ENCODE measurements around the gene HNRNPH3.

HNRNPH3 gene

GRCh38 chr10:68340358-68341080, 8.7 kb downstream of the HNRNPH3 start:
- no peak for TF ChIP-seq CTCF (IDR thresholded peaks at IDR 0.05; ENCODE audit: low read depth, low read length, missing control alignments)
- in situ Hi-C loops (cut with HindIII; ENCODE audit: low sequenced_read_pairs): no loop called here
- no peak for DNase-seq (ENCODE audit: low read depth)
- no peak overlapping the region for H3K4me3 ChIP-seq (ENCODE audit: low read depth, low read length)

GRCh38 chr10:68342909-68343516, 11.1 kb downstream of the HNRNPH3 start:
- no peak for DNase-seq (ENCODE audit: low read depth)
- no peak overlapping the region for H3K4me3 ChIP-seq (ENCODE audit: low read depth, low read length)
- in situ Hi-C loops (cut with HindIII; ENCODE audit: low sequenced_read_pairs): no loop called here
- TF ChIP-seq CTCF (IDR thresholded peaks at IDR 0.05; ENCODE audit: low read depth, low read length, missing control alignments): no peak

- in situ Hi-C loops (cut with HindIII; ENCODE audit: low sequenced_read_pairs): no loop called here
These were observed 13.8 kb downstream of the HNRNPH3 start for GRCh38 chr10:68345621-68346020.

GRCh38 chr10:68346774-68347173, 14.9 kb downstream of the HNRNPH3 start:
- no peak for TF ChIP-seq CTCF (IDR thresholded peaks at IDR 0.05; ENCODE audit: low read depth, low read length, missing control alignments)
- no peak for DNase-seq (ENCODE audit: low read depth)
- in situ Hi-C loops (cut with HindIII; ENCODE audit: low sequenced_read_pairs): no loop called here
- no peak overlapping the region for H3K4me3 ChIP-seq (ENCODE audit: low read depth, low read length)

More at GRCh38 chr10:68345621-68346020, 13.8 kb downstream of the HNRNPH3 start:
- no peak overlapping the region for H3K4me3 ChIP-seq (ENCODE audit: low read depth, low read length)
- TF ChIP-seq CTCF (IDR thresholded peaks at IDR 0.05; ENCODE audit: low read depth, low read length, missing control alignments): no peak
- no peak for DNase-seq (ENCODE audit: low read depth)

- in situ Hi-C loops (cut with HindIII; ENCODE audit: low sequenced_read_pairs): no loop called here
These were observed 16.4 kb downstream of the HNRNPH3 start for GRCh38 chr10:68348265-68348741.

GRCh38 chr10:68353537-68353936, 21.7 kb downstream of the HNRNPH3 start:
- no peak for DNase-seq (ENCODE audit: low read depth)
- in situ Hi-C loops (cut with HindIII; ENCODE audit: low sequenced_read_pairs): no loop called here
- TF ChIP-seq CTCF (IDR thresholded peaks at IDR 0.05; ENCODE audit: low read depth, low read length, missing control alignments): no peak
- H3K4me3 ChIP-seq (ENCODE audit: low read depth, low read length): no peak overlapping the region

More at GRCh38 chr10:68348265-68348741, 16.4 kb downstream of the HNRNPH3 start:
- H3K4me3 ChIP-seq (ENCODE audit: low read depth, low read length): no peak overlapping the region
- peak; percentile 85 for TF ChIP-seq CTCF (IDR thresholded peaks at IDR 0.05; ENCODE audit: low read depth, low read length, missing control alignments)
- peak; percentile 39 for DNase-seq (ENCODE audit: low read depth)
